Measurements from ENCODE around the gene MDGA2. TPM values are rescaled to one million over a fixed set of nuclear protein-coding genes. Genes with fewer than 3 reads are reported as not detected.

The MDGA2 gene
- total RNA-seq, 1 experiment from 2014 or later, result not detected

DNA sequence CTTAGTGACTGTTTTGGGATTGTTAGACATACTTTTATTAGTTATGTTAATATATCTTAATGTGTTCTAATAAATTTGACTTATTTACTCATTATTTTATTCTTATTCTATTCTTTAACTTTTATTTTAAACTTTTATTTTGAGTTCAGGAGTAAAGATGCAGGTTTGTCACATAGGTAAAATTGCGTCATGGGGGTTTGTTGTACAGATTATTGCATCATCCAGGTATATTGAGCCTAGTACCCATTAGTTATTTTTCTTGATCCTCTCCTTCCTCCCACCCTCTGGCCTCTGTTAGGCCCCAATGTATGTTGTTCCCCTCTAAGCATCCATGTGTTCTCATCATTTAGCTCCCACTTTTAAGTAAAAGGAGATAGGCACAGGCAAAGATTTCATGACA lies 495.5 kb downstream of the MDGA2 start:
- Histone ChIP-seq H3K36me3 (ENCODE audit: control insufficient read depth in 1 of 2, insufficient read depth in 2 of 2, low read length in 2 of 2) (no peaks in the 10 kb centered on the region), H3K4me1 (ENCODE audit: control insufficient read depth in 1 of 2, insufficient read depth in 2 of 2, low read length in 2 of 2) (no peaks in the 10 kb centered on the region), H3K79me2 (ENCODE audit: insufficient read depth, low read length) (no peaks in the 10 kb centered on the region), H3K27ac (ENCODE audit: low read depth, low read length) (no peak overlapping the region), H3K9me3 (ENCODE audit: control insufficient read depth in 1 of 2, insufficient read depth in 1 of 2, low read depth in 1 of 2, low read length in 2 of 2) (no peaks in the 10 kb centered on the region; a peak in 2 of 4 replicates), H3K4me3 (replicated peaks in 1 of 2; ENCODE audit: low read depth in 1 of 2, low read length in 2 of 2) (no peak overlapping the region), H3K9me2 (ENCODE audit: insufficient read depth) (no peaks in the 10 kb centered on the region), H3K9ac (ENCODE audit: low read length) (no peak overlapping the region), H4K20me1 (ENCODE audit: insufficient read depth) (no peaks in the 10 kb centered on the region), H3K27me3 (ENCODE audit: insufficient read depth, low read length) (no peaks in the 10 kb centered on the region), H2AFZ (ENCODE audit: low read depth, low read length, poor library complexity, severe bottlenecking) (no peak overlapping the region), H3K4me2 (ENCODE audit: low read length) (no peak overlapping the region)
- ATAC-seq (no peak), DNase-seq (ENCODE audit: low read depth, low spot score) (no peak)
- no peak for TF ChIP-seq EZH2 (IDR thresholded peaks at IDR 0.05)
- TF ChIP-seq, protein P1, sequence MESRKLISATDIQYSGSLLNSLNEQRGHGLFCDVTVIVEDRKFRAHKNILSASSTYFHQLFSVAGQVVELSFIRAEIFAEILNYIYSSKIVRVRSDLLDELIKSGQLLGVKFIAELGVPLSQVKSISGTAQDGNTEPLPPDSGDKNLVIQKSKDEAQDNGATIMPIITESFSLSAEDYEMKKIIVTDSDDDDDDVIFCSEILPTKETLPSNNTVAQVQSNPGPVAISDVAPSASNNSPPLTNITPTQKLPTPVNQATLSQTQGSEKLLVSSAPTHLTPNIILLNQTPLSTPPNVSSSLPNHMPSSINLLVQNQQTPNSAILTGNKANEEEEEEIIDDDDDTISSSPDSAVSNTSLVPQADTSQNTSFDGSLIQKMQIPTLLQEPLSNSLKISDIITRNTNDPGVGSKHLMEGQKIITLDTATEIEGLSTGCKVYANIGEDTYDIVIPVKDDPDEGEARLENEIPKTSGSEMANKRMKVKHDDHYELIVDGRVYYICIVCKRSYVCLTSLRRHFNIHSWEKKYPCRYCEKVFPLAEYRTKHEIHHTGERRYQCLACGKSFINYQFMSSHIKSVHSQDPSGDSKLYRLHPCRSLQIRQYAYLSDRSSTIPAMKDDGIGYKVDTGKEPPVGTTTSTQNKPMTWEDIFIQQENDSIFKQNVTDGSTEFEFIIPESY (IDR thresholded peaks at IDR 0.05; ENCODE audit: extremely low read depth, insufficient replicate concordance, low read length), result no peak
- no peak for TF ChIP-seq ZFX (IDR thresholded peaks at IDR 0.05)
- TF ChIP-seq POLR2AphosphoS5 (IDR thresholded peaks at IDR 0.05; ENCODE audit: low read depth, low read length), result no peak
- TF ChIP-seq, protein P2, sequence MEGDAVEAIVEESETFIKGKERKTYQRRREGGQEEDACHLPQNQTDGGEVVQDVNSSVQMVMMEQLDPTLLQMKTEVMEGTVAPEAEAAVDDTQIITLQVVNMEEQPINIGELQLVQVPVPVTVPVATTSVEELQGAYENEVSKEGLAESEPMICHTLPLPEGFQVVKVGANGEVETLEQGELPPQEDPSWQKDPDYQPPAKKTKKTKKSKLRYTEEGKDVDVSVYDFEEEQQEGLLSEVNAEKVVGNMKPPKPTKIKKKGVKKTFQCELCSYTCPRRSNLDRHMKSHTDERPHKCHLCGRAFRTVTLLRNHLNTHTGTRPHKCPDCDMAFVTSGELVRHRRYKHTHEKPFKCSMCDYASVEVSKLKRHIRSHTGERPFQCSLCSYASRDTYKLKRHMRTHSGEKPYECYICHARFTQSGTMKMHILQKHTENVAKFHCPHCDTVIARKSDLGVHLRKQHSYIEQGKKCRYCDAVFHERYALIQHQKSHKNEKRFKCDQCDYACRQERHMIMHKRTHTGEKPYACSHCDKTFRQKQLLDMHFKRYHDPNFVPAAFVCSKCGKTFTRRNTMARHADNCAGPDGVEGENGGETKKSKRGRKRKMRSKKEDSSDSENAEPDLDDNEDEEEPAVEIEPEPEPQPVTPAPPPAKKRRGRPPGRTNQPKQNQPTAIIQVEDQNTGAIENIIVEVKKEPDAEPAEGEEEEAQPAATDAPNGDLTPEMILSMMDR (IDR thresholded peaks at IDR 0.05 in 2 of 3, conservative IDR thresholded peaks at IDR 0.05 in 1 of 3; ENCODE audit: borderline replicate concordance in 1 of 3, insufficient read depth in 1 of 3, low read depth in 2 of 3, low read length in 2 of 3), result no peak
- TF ChIP-seq JUND (IDR thresholded peaks at IDR 0.05), result no peak
- no peak for TF ChIP-seq CEBPB (IDR thresholded peaks at IDR 0.05; ENCODE audit: low read depth)
- no peak for TF ChIP-seq ELF1 (IDR thresholded peaks at IDR 0.05; ENCODE audit: borderline replicate concordance, low read depth)
- no peak for TF ChIP-seq RAD21 (IDR thresholded peaks at IDR 0.05; ENCODE audit: low read depth)
- TF ChIP-seq, protein P3, sequence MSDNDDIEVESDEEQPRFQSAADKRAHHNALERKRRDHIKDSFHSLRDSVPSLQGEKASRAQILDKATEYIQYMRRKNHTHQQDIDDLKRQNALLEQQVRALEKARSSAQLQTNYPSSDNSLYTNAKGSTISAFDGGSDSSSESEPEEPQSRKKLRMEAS (IDR thresholded peaks at IDR 0.05), result no peak
- TF ChIP-seq SRF (IDR thresholded peaks at IDR 0.05; ENCODE audit: low read depth), result no peak
- TF ChIP-seq EZH2phosphoT487 (IDR thresholded peaks at IDR 0.05; ENCODE audit: borderline replicate concordance), result no peak
- TF ChIP-seq, protein P4, sequence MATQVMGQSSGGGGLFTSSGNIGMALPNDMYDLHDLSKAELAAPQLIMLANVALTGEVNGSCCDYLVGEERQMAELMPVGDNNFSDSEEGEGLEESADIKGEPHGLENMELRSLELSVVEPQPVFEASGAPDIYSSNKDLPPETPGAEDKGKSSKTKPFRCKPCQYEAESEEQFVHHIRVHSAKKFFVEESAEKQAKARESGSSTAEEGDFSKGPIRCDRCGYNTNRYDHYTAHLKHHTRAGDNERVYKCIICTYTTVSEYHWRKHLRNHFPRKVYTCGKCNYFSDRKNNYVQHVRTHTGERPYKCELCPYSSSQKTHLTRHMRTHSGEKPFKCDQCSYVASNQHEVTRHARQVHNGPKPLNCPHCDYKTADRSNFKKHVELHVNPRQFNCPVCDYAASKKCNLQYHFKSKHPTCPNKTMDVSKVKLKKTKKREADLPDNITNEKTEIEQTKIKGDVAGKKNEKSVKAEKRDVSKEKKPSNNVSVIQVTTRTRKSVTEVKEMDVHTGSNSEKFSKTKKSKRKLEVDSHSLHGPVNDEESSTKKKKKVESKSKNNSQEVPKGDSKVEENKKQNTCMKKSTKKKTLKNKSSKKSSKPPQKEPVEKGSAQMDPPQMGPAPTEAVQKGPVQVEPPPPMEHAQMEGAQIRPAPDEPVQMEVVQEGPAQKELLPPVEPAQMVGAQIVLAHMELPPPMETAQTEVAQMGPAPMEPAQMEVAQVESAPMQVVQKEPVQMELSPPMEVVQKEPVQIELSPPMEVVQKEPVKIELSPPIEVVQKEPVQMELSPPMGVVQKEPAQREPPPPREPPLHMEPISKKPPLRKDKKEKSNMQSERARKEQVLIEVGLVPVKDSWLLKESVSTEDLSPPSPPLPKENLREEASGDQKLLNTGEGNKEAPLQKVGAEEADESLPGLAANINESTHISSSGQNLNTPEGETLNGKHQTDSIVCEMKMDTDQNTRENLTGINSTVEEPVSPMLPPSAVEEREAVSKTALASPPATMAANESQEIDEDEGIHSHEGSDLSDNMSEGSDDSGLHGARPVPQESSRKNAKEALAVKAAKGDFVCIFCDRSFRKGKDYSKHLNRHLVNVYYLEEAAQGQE (IDR thresholded peaks at IDR 0.05; ENCODE audit: low read depth), result no peak
- TF ChIP-seq SIN3A (IDR thresholded peaks at IDR 0.05; ENCODE audit: low read depth), result no peak
- TF ChIP-seq, protein P5, sequence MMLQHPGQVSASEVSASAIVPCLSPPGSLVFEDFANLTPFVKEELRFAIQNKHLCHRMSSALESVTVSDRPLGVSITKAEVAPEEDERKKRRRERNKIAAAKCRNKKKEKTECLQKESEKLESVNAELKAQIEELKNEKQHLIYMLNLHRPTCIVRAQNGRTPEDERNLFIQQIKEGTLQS (IDR thresholded peaks at IDR 0.05), result no peak
- no peak for TF ChIP-seq FOSL1 (IDR thresholded peaks at IDR 0.05; ENCODE audit: low read depth)
- POLR2A ChIA-PET, result no interaction called here
- intact Hi-C loops (cut with micrococcal nuclease), result no loop called here
- no TSS peak for BruUV-seq (replicated peaks)
- RAD21 ChIA-PET (ENCODE audit: low non-redundant PET in 1 of 2, low total read pairs in 2 of 2, uncharacterized antibody in 2 of 2, unreplicated experiment in 2 of 2), result no interaction called here
- CTCF ChIA-PET, result no interaction called here
